GM12878 (cell line): Measurements from ENCODE around the gene GMDS. TPM values are rescaled to one million over a fixed set of nuclear protein-coding genes. Genes with fewer than 3 reads are reported as not detected.

Source experiments
- ATAC-seq: fragments of 200-7000 bp; cut with Tn5 transposase; 3 replicates; pipeline ENCODE4 v1.9.1; 2020; ENCODE audit warnings: mild to moderate bottlenecking, moderate library complexity
- BruUV-seq: library from RNA; stranded (reverse); fragments of 400-500 nt; replicated peaks from 2 replicates; lab custom pipeline; 2021; lab: Mats Ljungman, UMichigan
- CTCF ChIA-PET: fragments of 300-600 bp; sonication (Branson Sonifier 250); formaldehyde crosslinking; extraction: SDS; loops from one replicate; lab custom pipeline; 2021; ENCODE audit warnings: inconsistent platforms; lab: Yijun Ruan, JAX
- POLR2A ChIA-PET: fragments of 350-600 bp; formaldehyde crosslinking; extraction: SDS; loops from one replicate; lab custom pipeline; 2021; ENCODE audit warnings: inconsistent platforms; lab: Charles Lee
- RAD21 ChIA-PET: fragments of 300-600 bp; sonication (Branson Sonifier 250); formaldehyde crosslinking; loops from one replicate; lab custom pipeline; 2023; ENCODE audit warnings: antibody characterized with exemption; ENCODE audit not compliant: unreplicated experiment; lab: Charles Lee
- SMC1A ChIA-PET: fragments of 300-600 bp; sonication (Branson Sonifier 250); formaldehyde crosslinking; loops from one replicate; lab custom pipeline; 2023; ENCODE audit not compliant: unreplicated experiment, uncharacterized antibody; lab: Charles Lee
- DNase-seq: peaks from one replicate; pipeline ENCODE4 v3.0.0-alpha.2; 2011; ENCODE audit warnings: low read depth, low spot score
- FAIRE-seq: peaks from 3 replicates; lab custom pipeline; 2011; peaks lifted over from hg19 to GRCh38; lab: Jason Lieb, UNC
- H2AFZ ChIP-seq: 2 replicates; pipeline ENCODE4 v1.6.0; 2011; ENCODE audit warnings: low read depth, low read length, control low read depth; ENCODE audit not compliant: control insufficient read depth
- H3K27ac ChIP-seq: 2 replicates; pipeline ENCODE4 v1.5.1; 2011; ENCODE audit warnings: control low read depth; ENCODE audit not compliant: control insufficient read depth, insufficient read depth
- H3K27me3 ChIP-seq, 2 experiments: replicated peaks in 1 of 2; 2 replicates each; pipeline versions ENCODE4 v1.6.0 to v1.6.1; 2011; ENCODE audit warnings: low read length in 1 of 2; ENCODE audit not compliant: control insufficient read depth in 2 of 2, insufficient read depth in 2 of 2
- H3K36me3 ChIP-seq, 2 experiments: 2 replicates each; pipeline ENCODE4 v1.5.1; 2011; ENCODE audit warnings: low read length in 1 of 2; ENCODE audit not compliant: control insufficient read depth in 2 of 2, insufficient read depth in 2 of 2
- H3K4me1 ChIP-seq: 2 replicates; pipeline ENCODE4 v1.6.1; 2011; ENCODE audit warnings: mild to moderate bottlenecking, low read length, moderate library complexity, mixed read lengths; ENCODE audit not compliant: control insufficient read depth, insufficient read depth
- H3K4me2 ChIP-seq: 2 replicates; pipeline ENCODE4 v1.6.0; 2011; ENCODE audit warnings: control low read depth; ENCODE audit not compliant: control insufficient read depth, insufficient read depth
- H3K4me3 ChIP-seq: fragments of 200-600 bp; sonication (generic); 2 replicates; pipeline ENCODE4 v1.5.1; 2016
- H3K79me2 ChIP-seq: 2 replicates; pipeline ENCODE4 v1.6.0; 2011; ENCODE audit warnings: low read length; ENCODE audit not compliant: control insufficient read depth, insufficient read depth
- H3K9ac ChIP-seq: 2 replicates; pipeline ENCODE4 v1.8.0; 2011; ENCODE audit warnings: low read length, control low read depth, mixed read lengths; ENCODE audit not compliant: control insufficient read depth, insufficient read depth
- H3K9me3 ChIP-seq: replicated peaks from 3 replicates; pipeline ENCODE4 v1.5.1; 2011; ENCODE audit warnings: mild to moderate bottlenecking, low read length; ENCODE audit not compliant: control insufficient read depth, insufficient read depth
- H4K20me1 ChIP-seq: 2 replicates; pipeline ENCODE4 v1.6.0; 2011; ENCODE audit not compliant: control insufficient read depth, insufficient read depth
- ATF2 ChIP-seq: IDR thresholded peaks from 2 replicates; pipeline ENCODE4 v1.6.1; 2012; ENCODE audit warnings: low read length, inconsistent platforms
- CBX3 ChIP-seq: fragments of 200-600 bp; sonication (generic); IDR thresholded peaks from 2 replicates; pipeline ENCODE4 v1.6.1; 2016; ENCODE audit warnings: low read depth, borderline replicate concordance
- IRF4 ChIP-seq: IDR thresholded peaks from 2 replicates; pipeline ENCODE4 v1.6.1; 2011; ENCODE audit warnings: low read depth, low read length
- MAX ChIP-seq: IDR thresholded peaks from 2 replicates; pipeline ENCODE4 v1.6.1; 2012; ENCODE audit warnings: low read depth, low read length, improper control_type of control experiment
- MEF2A ChIP-seq: IDR thresholded peaks from 2 replicates; pipeline ENCODE4 v1.6.1; 2011; ENCODE audit warnings: low read depth, mild to moderate bottlenecking, low read length, moderate library complexity; ENCODE audit not compliant: insufficient read depth
- NFIC ChIP-seq: IDR thresholded peaks from 2 replicates; pipeline ENCODE4 v1.6.1; 2012; ENCODE audit warnings: low read depth, mild to moderate bottlenecking, inconsistent platforms, low read length, moderate library complexity
- PML ChIP-seq: IDR thresholded peaks from 2 replicates; pipeline ENCODE4 v1.6.1; 2012; ENCODE audit warnings: low read length, inconsistent platforms
- POU2F2 ChIP-seq: IDR thresholded peaks from 3 replicates; pipeline ENCODE4 v1.6.1; 2011; ENCODE audit warnings: low read depth, mild to moderate bottlenecking, low read length, borderline replicate concordance
- SIX5 ChIP-seq: IDR thresholded peaks from 2 replicates; pipeline ENCODE4 v1.6.1; 2011; ENCODE audit warnings: mild to moderate bottlenecking, low read depth, low read length, moderate library complexity; ENCODE audit not compliant: severe bottlenecking
- SMAD1 ChIP-seq: fragments of 450-650 bp; IDR thresholded peaks from 2 replicates; pipeline ENCODE4 v1.6.1; 2018; ENCODE audit warnings: mild to moderate bottlenecking, low read depth; ENCODE audit not compliant: partially characterized antibody
- SP1 ChIP-seq: IDR thresholded peaks from one replicate; pipeline ENCODE4 v1.6.1; 2011; ENCODE audit warnings: low read depth, low read length
- SRF ChIP-seq, 2 experiments: IDR thresholded peaks; 2 replicates each; pipeline ENCODE4 v1.6.1; 2011; ENCODE audit warnings: low read depth in 2 of 2, low read length in 2 of 2, mild to moderate bottlenecking in 1 of 2, moderate library complexity in 1 of 2
- TAF1 ChIP-seq: IDR thresholded peaks from 2 replicates; pipeline ENCODE4 v1.6.1; 2011; ENCODE audit warnings: mild to moderate bottlenecking, low read depth, low read length, borderline replicate concordance
- USF1 ChIP-seq: IDR thresholded peaks from 2 replicates; pipeline ENCODE4 v1.6.1; 2011; ENCODE audit warnings: borderline replicate concordance, low read depth, mild to moderate bottlenecking, moderate library complexity, mixed read lengths, low read length; ENCODE audit not compliant: insufficient read depth; ENCODE audit errors: extremely low read length
- WGBS: methylation state at CpG from one replicate; pipeline ENCODE4 v1.1.6; 2016; ENCODE audit warnings: low lambda C conversion rate; ENCODE audit not compliant: insufficient replicate concordance, insufficient coverage; ENCODE audit errors: missing lambda C conversion rate; 5-methylcytosine and 5-hydroxymethylcytosine counted together
- in situ Hi-C: fragments of 300-500 bp; cut with MboI; formaldehyde crosslinking; loops from 9 replicates; pipeline ENCODE4 v1.14.3; 2018; ENCODE audit warnings: mixed read lengths
- intact Hi-C: fragments of 100-400 bp; cut with micrococcal nuclease; formaldehyde crosslinking; loops from one replicate; pipeline ENCODE4 v1.14.2; 2022; ENCODE audit not compliant: unreplicated experiment
- polyA plus RNA-seq, 11 experiments: library from polyadenylated mRNA; depleted of rRNA in 4 of 11; unstranded in 6 of 11; stranded (reverse) in 5 of 11; fragments of >200 nt; fragmentation: Nextera tagmentation in 4 of 11; fragmentation: Illumina TruSeq in 1 of 11; extraction: Ambion mirVana in 4 of 11; extraction: Trizol in 1 of 11; gene quantifications; 1 replicate in 1 of 11; 2 replicates in 10 of 11; pipeline versions ENCODE4 v1.2.1 to v1.2.3, GENCODE V29; 2011 to 2016; ENCODE audit warnings: inconsistent platforms in 2 of 11, missing spikeins in 2 of 11, low read depth in 1 of 11
- total RNA-seq, 4 experiments: library from RNA; depleted of rRNA in 3 of 4; stranded (reverse); fragments of >200 nt in 3 of 4; fragmentation: Illumina TruSeq in 1 of 4; extraction: Trizol in 1 of 4; gene quantifications; 2 replicates each; pipeline versions ENCODE4 v1.2.1 to v1.2.3, GENCODE V29; 2013 to 2021

Gene GMDS
- total and polyA plus RNA-seq, 10 of the 15 experiments (the other 5 are each of a cell fraction or from before 2014, with no cell fraction given) = 0.61 to 53.8 (median 29.3) TPM

- ChIA-PET RAD21 (no interaction called here), POLR2A (interaction anchor here (0.6 kb wide), 1 partner anchor 245 kb away, joined by 4 read pairs; no protein-coding TSS in a partner anchor), CTCF (no interaction called here), SMC1A (no interaction called here)
- H3K36me3 ChIP-seq = no peaks in the 10 kb centered on the region
- no peak overlapping the region for H3K9ac ChIP-seq
- no peaks in the 10 kb centered on the region for H3K4me1 ChIP-seq
- H2AFZ ChIP-seq = no peak overlapping the region
- H3K9me3 ChIP-seq = no peaks in the 10 kb centered on the region
- 93% methylated on average over 3 of the region's 3 CpGs for WGBS
- no peaks in the 10 kb centered on the region for H3K79me2 ChIP-seq
- no TSS peak for BruUV-seq
- in situ Hi-C loops (no loop called here), intact Hi-C loops (no loop called here)
- H3K27me3 ChIP-seq = no peaks in the 10 kb centered on the region
- TF ChIP-seq CBX3 = no peak
- TF ChIP-seq SP1 = no peak
- no peak for TF ChIP-seq MAX
- TF ChIP-seq NFIC = no peak
- TF ChIP-seq TAF1 = no peak
- no peak for TF ChIP-seq MEF2A
- TF ChIP-seq IRF4 = no peak
- no peak for TF ChIP-seq PML
- TF ChIP-seq USF1 = no peak
- no peak for TF ChIP-seq SMAD1
- no peak for TF ChIP-seq ATF2
- TF ChIP-seq POU2F2 = no peak
- TF ChIP-seq SIX5 = no peak
- no peak for TF ChIP-seq SRF (IDR thresholded peaks at IDR 0.05; ENCODE audit: low read depth in 2 of 2, low read length in 2 of 2)
- H3K27ac ChIP-seq = no peak overlapping the region
- DNase-seq = no peak
- no peak overlapping the region for H3K4me3 ChIP-seq
- no peak for ATAC-seq
- H4K20me1 ChIP-seq = no peaks in the 10 kb centered on the region
- no peak for FAIRE-seq
- H3K4me2 ChIP-seq = no peak overlapping the region
Measured at GRCh38 chr6:2203264-2203663, 42.1 kb downstream of the GMDS start.
